ENCODE results near the gene SLC9A2. TPM values are rescaled to one million over a fixed set of nuclear protein-coding genes. Genes with fewer than 3 reads are reported as not detected.

Gene SLC9A2
- total and polyA plus RNA-seq, 7 donors = under 0.01 to 14.0 (median 6.0) TPM; not detected in 2

GRCh38 chr2:102632380-102633175 lies 13.2 kb downstream of the SLC9A2 start:
- H3K4me1 ChIP-seq = no peaks in the 10 kb centered on the region
- H3K9me3 ChIP-seq = no peaks in the 10 kb centered on the region
- H3K27ac ChIP-seq = no peak overlapping the region
- H3K27me3 ChIP-seq = no peaks in the 10 kb centered on the region
- DNase-seq = no peak
- H3K36me3 ChIP-seq = no peaks in the 10 kb centered on the region
- no peak for TF ChIP-seq EP300 (IDR thresholded peaks at IDR 0.05)
- TF ChIP-seq CTCF (IDR thresholded peaks at IDR 0.05) = no peak
- no peak for TF ChIP-seq POLR2A (IDR thresholded peaks at IDR 0.05)
- TF ChIP-seq POLR2AphosphoS5 (IDR thresholded peaks at IDR 0.05) = no peak
- no peak overlapping the region for H3K4me3 ChIP-seq
- WGBS, 2 donors = 48 to 74% methylated on average over 4 of the region's 4 CpGs
- intact Hi-C loops (cut with DNase I) = no loop called here

- no peak for TF ChIP-seq POLR2A (IDR thresholded peaks at IDR 0.05)
- TF ChIP-seq EP300 (IDR thresholded peaks at IDR 0.05) = no peak
- no peak for TF ChIP-seq CTCF (IDR thresholded peaks at IDR 0.05)
- no peak for TF ChIP-seq POLR2AphosphoS5 (IDR thresholded peaks at IDR 0.05)
- Histone ChIP-seq H3K4me3 (no peak overlapping the region), H3K4me1 (no peaks in the 10 kb centered on the region), H3K9me3 (no peaks in the 10 kb centered on the region), H3K36me3 (no peaks in the 10 kb centered on the region), H3K27me3 (no peaks in the 10 kb centered on the region), H3K27ac (no peak overlapping the region)
- intact Hi-C loops (cut with DNase I) = no loop called here
- DNase-seq = no peak
- WGBS, 2 donors = 91 to 93% methylated on average over 6 of the region's 6 CpGs
These were observed 15.5 kb downstream of the SLC9A2 start for GRCh38 chr2:102634831-102635241.

GRCh38 chr2:102635317-102635716 lies 16.0 kb downstream of the SLC9A2 start:
- H3K27me3 ChIP-seq = no peaks in the 10 kb centered on the region
- no peaks in the 10 kb centered on the region for H3K9me3 ChIP-seq
- WGBS, 2 donors = 67 to 88% methylated on average over 7 of the region's 7 CpGs
- H3K4me3 ChIP-seq = no peak overlapping the region
- no peaks in the 10 kb centered on the region for H3K36me3 ChIP-seq
- intact Hi-C loops (cut with DNase I) = no loop called here
- no peak overlapping the region for H3K27ac ChIP-seq
- TF ChIP-seq CTCF (IDR thresholded peaks at IDR 0.05) (no peak), POLR2A (IDR thresholded peaks at IDR 0.05) (no peak), EP300 (IDR thresholded peaks at IDR 0.05) (no peak), POLR2AphosphoS5 (IDR thresholded peaks at IDR 0.05) (no peak)
- no peak for DNase-seq
- H3K4me1 ChIP-seq = no peaks in the 10 kb centered on the region

GRCh38 chr2:102636283-102636907 lies 17.0 kb downstream of the SLC9A2 start:
- H3K27ac ChIP-seq = no peak overlapping the region
- no peaks in the 10 kb centered on the region for H3K4me1 ChIP-seq
- H3K9me3 ChIP-seq = no peaks in the 10 kb centered on the region
- H3K4me3 ChIP-seq = no peak overlapping the region
- intact Hi-C loops (cut with DNase I) = no loop called here
- no peak for TF ChIP-seq EP300 (IDR thresholded peaks at IDR 0.05)
- no peak for TF ChIP-seq POLR2A (IDR thresholded peaks at IDR 0.05)
- no peak for TF ChIP-seq POLR2AphosphoS5 (IDR thresholded peaks at IDR 0.05)
- no peak for TF ChIP-seq CTCF (IDR thresholded peaks at IDR 0.05)
- DNase-seq = no peak
- no peaks in the 10 kb centered on the region for H3K36me3 ChIP-seq
- WGBS, 2 donors = 13 to 66% methylated on average over 5 of the region's 5 CpGs
- no peaks in the 10 kb centered on the region for H3K27me3 ChIP-seq

All from sigmoid colon (tissue), 7 donors.